Cerebellar cortex (tissue), 1 donor: ENCODE data around the gene STAMBPL1.

Experiments used
- DNase-seq: peaks from one replicate; pipeline ENCODE4 v3.0.0-alpha.2; 2015; ENCODE audit warnings: low spot score

Gene STAMBPL1

GRCh38 chr10:88892222-88892967 is 12.3 kb downstream of the STAMBPL1 start:
- no peak for DNase-seq

GRCh38 chr10:88893611-88894010 is 13.6 kb downstream of the STAMBPL1 start:
- DNase-seq = no peak

- DNase-seq = no peak
Measured at GRCh38 chr10:88895250-88895649, 15.2 kb downstream of the STAMBPL1 start.

GRCh38 chr10:88896372-88896993 is 16.4 kb downstream of the STAMBPL1 start:
- DNase-seq = no peak

- DNase-seq = peak; percentile 35
Measured at GRCh38 chr10:88896994-88897853, 17.2 kb downstream of the STAMBPL1 start.

- DNase-seq = no peak
Measured at GRCh38 chr10:88898727-88899126, 18.7 kb downstream of the STAMBPL1 start.

- DNase-seq = no peak
Measured at GRCh38 chr10:88899886-88900285, 19.8 kb downstream of the STAMBPL1 start.

- no peak for DNase-seq
Measured at GRCh38 chr10:88901206-88901983, 21.4 kb downstream of the STAMBPL1 start.

GRCh38 chr10:88901984-88902789 is 22.1 kb downstream of the STAMBPL1 start:
- DNase-seq = no peak

- peak; percentile 62 for DNase-seq
Measured at GRCh38 chr10:88903715-88904114, 23.7 kb downstream of the STAMBPL1 start.

GRCh38 chr10:88906921-88907320 is 26.9 kb downstream of the STAMBPL1 start:
- DNase-seq = no peak

GRCh38 chr10:88908194-88908593 is 28.1 kb downstream of the STAMBPL1 start:
- no peak for DNase-seq

- peak; percentile 84 for DNase-seq
Measured at GRCh38 chr10:88911116-88911515, 31.1 kb downstream of the STAMBPL1 start.

- no peak for DNase-seq
Measured at GRCh38 chr10:88911851-88912250, 31.8 kb downstream of the STAMBPL1 start.

GRCh38 chr10:88913127-88913526 is 33.1 kb downstream of the STAMBPL1 start:
- no peak for DNase-seq

GRCh38 chr10:88913788-88914187 is 33.7 kb downstream of the STAMBPL1 start:
- peak; percentile 84 for DNase-seq

GRCh38 chr10:88915781-88916180 is 35.7 kb downstream of the STAMBPL1 start:
- no peak for DNase-seq

- no peak for DNase-seq
Measured at GRCh38 chr10:88916231-88916630, 36.2 kb downstream of the STAMBPL1 start.

GRCh38 chr10:88916986-88917385 is 36.9 kb downstream of the STAMBPL1 start:
- no peak for DNase-seq

- no peak for DNase-seq
Measured at GRCh38 chr10:88918191-88918905, 38.3 kb downstream of the STAMBPL1 start.
